CD4-positive, alpha-beta memory T cell (primary cell): ENCODE data around the gene FMN1. TPM values are rescaled to one million over a fixed set of nuclear protein-coding genes. Genes with fewer than 3 reads are reported as not detected.

Source experiments
- CTCF ChIA-PET: fragments of 350-600 bp; sonication (Branson Sonifier 250); formaldehyde crosslinking; loops from one replicate; lab custom pipeline; 2021; ENCODE audit warnings: inconsistent platforms; ENCODE audit not compliant: partially characterized antibody; lab: Charles Lee
- POLR2A ChIA-PET: fragments of 350-600 bp; sonication (Branson Sonifier 250); formaldehyde crosslinking; loops from one replicate; lab custom pipeline; 2021; ENCODE audit not compliant: partially characterized antibody; lab: Charles Lee
- DNase-seq, 5 donors: peaks; one replicate each; pipeline versions ENCODE4 v3.0.0 to v3.0.0-alpha.2; 2020 to 2022; ENCODE audit warnings: mixed read lengths in 1 of 5
- H3K27ac ChIP-seq: one replicate; pipeline ENCODE4 v1.7.0; 2013; ENCODE audit warnings: low read depth, low read length
- H3K27me3 ChIP-seq: 2 replicates; pipeline ENCODE4 v1.7.0; 2013; ENCODE audit warnings: mild to moderate bottlenecking, low read length, moderate library complexity; ENCODE audit not compliant: insufficient read depth
- H3K36me3 ChIP-seq: 2 replicates; pipeline ENCODE4 v1.7.0; 2013; ENCODE audit warnings: mild to moderate bottlenecking, low read length, moderate library complexity; ENCODE audit not compliant: insufficient read depth
- H3K4me1 ChIP-seq: 2 replicates; pipeline ENCODE4 v1.7.0; 2013; ENCODE audit warnings: mild to moderate bottlenecking, low read length, moderate library complexity; ENCODE audit not compliant: insufficient read depth
- H3K4me3 ChIP-seq, 2 donors: one replicate each; pipeline ENCODE4 v1.7.0; 2013; ENCODE audit warnings: low read length in 2 of 2, mild to moderate bottlenecking in 1 of 2
- H3K9me3 ChIP-seq, 2 donors: one replicate each; pipeline ENCODE4 v1.7.0; 2013; ENCODE audit warnings: low read length in 2 of 2, control low read depth in 1 of 2; ENCODE audit not compliant: control insufficient read depth in 1 of 2
- H3K27ac Mint-ChIP-seq, 7 donors: one replicate each; pipeline ENCODE4 v1.8.0; 2020 to 2021; ENCODE audit warnings: mixed read lengths in 7 of 7, mild to moderate bottlenecking in 6 of 7, inconsistent platforms in 3 of 7, moderate library complexity in 3 of 7
- H3K27me3 Mint-ChIP-seq, 2 donors: one replicate each; pipeline ENCODE4 v1.8.0; 2020 to 2021; ENCODE audit warnings: mixed read lengths in 2 of 2
- H3K36me3 Mint-ChIP-seq, 2 donors: one replicate each; pipeline ENCODE4 v1.8.0; 2020 to 2021; ENCODE audit warnings: mixed read lengths in 2 of 2, inconsistent platforms in 1 of 2, mild to moderate bottlenecking in 1 of 2
- H3K4me1 Mint-ChIP-seq, 4 donors: one replicate each; pipeline ENCODE4 v1.8.0; 2020 to 2021; ENCODE audit warnings: mixed read lengths in 4 of 4, mild to moderate bottlenecking in 1 of 4
- H3K4me3 Mint-ChIP-seq, 8 donors: one replicate each; pipeline ENCODE4 v1.8.0; 2020 to 2021; ENCODE audit warnings: mixed read lengths in 8 of 8, mild to moderate bottlenecking in 7 of 8, moderate library complexity in 6 of 8, inconsistent platforms in 3 of 8
- H3K9me3 Mint-ChIP-seq, 8 donors: one replicate each; pipeline ENCODE4 v1.8.0; 2020 to 2021; ENCODE audit warnings: mixed read lengths in 8 of 8, mild to moderate bottlenecking in 5 of 8, inconsistent platforms in 3 of 8, moderate library complexity in 1 of 8
- intact Hi-C: fragments of 100-400 bp; cut with micrococcal nuclease; formaldehyde crosslinking; loops from one replicate; pipeline ENCODE4 v1.15.1; 2023
- polyA plus RNA-seq, 2 donors: library from polyadenylated mRNA; unstranded; fragments of 300-500 nt; fragmentation: Illumina TruSeq; gene quantifications; one replicate each; pipeline ENCODE4 v1.2.3, GENCODE V29; 2021
- total RNA-seq, 2 experiments: library from RNA; stranded (reverse); gene quantifications; one replicate each; pipeline ENCODE4 v1.2.3, GENCODE V29; 2021

Gene FMN1
- total and polyA plus RNA-seq, 4 experiments from 2014 or later: 0.02 to 0.84 (median 0.38) TPM

GRCh38 chr15:32828507-32829186 is 365.9 kb downstream of the FMN1 start:
- POLR2A ChIA-PET: no interaction called here
- no peak for DNase-seq
- CTCF ChIA-PET: no interaction called here
- Histone ChIP-seq H3K4me1 (no peaks in the 10 kb centered on the region), H3K27ac (no peak overlapping the region), H3K4me3 (no peak overlapping the region), H3K9me3 (no peaks in the 10 kb centered on the region), H3K27me3 (no peaks in the 10 kb centered on the region), H3K36me3 (no peaks in the 10 kb centered on the region)
- no peaks in the 10 kb centered on the region for H3K36me3 Mint-ChIP-seq
- no peak overlapping the region for H3K27ac Mint-ChIP-seq
- no peak overlapping the region for H3K4me3 Mint-ChIP-seq
- no peaks in the 10 kb centered on the region for H3K9me3 Mint-ChIP-seq
- intact Hi-C loops: no loop called here
- peaks cover 3 to 10% of the 10 kb centered on the region in 2 donors for H3K27me3 Mint-ChIP-seq
- no peaks in the 10 kb centered on the region for H3K4me1 Mint-ChIP-seq

- ChIA-PET POLR2A (no interaction called here), CTCF (interaction anchor here (1.0 kb wide), 1 partner anchor 9 kb away, joined by 3 read pairs; no protein-coding TSS in a partner anchor)
- Histone ChIP-seq H3K36me3 (no peaks in the 10 kb centered on the region), H3K4me3 (no peak overlapping the region), H3K4me1 (no peaks in the 10 kb centered on the region), H3K9me3 (no peaks in the 10 kb centered on the region), H3K27ac (no peak overlapping the region), H3K27me3 (no peaks in the 10 kb centered on the region)
- DNase-seq: no peak
- peaks cover 0 to 7% of the 10 kb centered on the region in 2 donors for H3K27me3 Mint-ChIP-seq
- H3K36me3 Mint-ChIP-seq: no peaks in the 10 kb centered on the region
- no peaks in the 10 kb centered on the region for H3K9me3 Mint-ChIP-seq
- no peak overlapping the region for H3K27ac Mint-ChIP-seq
- intact Hi-C loops: no loop called here
- H3K4me1 Mint-ChIP-seq: no peaks in the 10 kb centered on the region
- no peak overlapping the region for H3K4me3 Mint-ChIP-seq
Measured at GRCh38 chr15:32826685-32827084, 367.8 kb downstream of the FMN1 start.

- no peak overlapping the region for H3K27ac ChIP-seq
Measured at GRCh38 chr15:32825219-32825618, 369.3 kb downstream of the FMN1 start.

GRCh38 chr15:32824777-32825176 is 369.7 kb downstream of the FMN1 start:
- H3K36me3 Mint-ChIP-seq: no peaks in the 10 kb centered on the region
- Histone ChIP-seq H3K27ac (no peak overlapping the region), H3K4me1 (no peaks in the 10 kb centered on the region), H3K4me3 (no peak overlapping the region), H3K36me3 (no peaks in the 10 kb centered on the region), H3K27me3 (no peaks in the 10 kb centered on the region), H3K9me3 (no peaks in the 10 kb centered on the region)
- H3K9me3 Mint-ChIP-seq: no peaks in the 10 kb centered on the region
- ChIA-PET CTCF (no interaction called here), POLR2A (no interaction called here)
- no peak overlapping the region for H3K4me3 Mint-ChIP-seq
- H3K27me3 Mint-ChIP-seq: peaks cover 0 to 7% of the 10 kb centered on the region in 2 donors
- no peak for DNase-seq
- intact Hi-C loops: no loop called here
- peak overlapping the region in 1 of 7 donors; percentile 52 for H3K27ac Mint-ChIP-seq
- H3K4me1 Mint-ChIP-seq: no peaks in the 10 kb centered on the region

More at GRCh38 chr15:32825219-32825618, 369.3 kb downstream of the FMN1 start:
- H3K4me1 Mint-ChIP-seq: no peaks in the 10 kb centered on the region
- Histone ChIP-seq H3K4me3 (no peak overlapping the region), H3K27me3 (no peaks in the 10 kb centered on the region), H3K4me1 (no peaks in the 10 kb centered on the region), H3K9me3 (no peaks in the 10 kb centered on the region), H3K36me3 (no peaks in the 10 kb centered on the region)
- POLR2A ChIA-PET: interaction anchor here (0.5 kb wide), 1 partner anchor 901 kb away, joined by 3 read pairs; no protein-coding TSS in a partner anchor
- CTCF ChIA-PET: no interaction called here
- no peaks in the 10 kb centered on the region for H3K9me3 Mint-ChIP-seq
- no peak for DNase-seq
- intact Hi-C loops: no loop called here
- no peak overlapping the region for H3K27ac Mint-ChIP-seq
- H3K36me3 Mint-ChIP-seq: no peaks in the 10 kb centered on the region
- peaks cover 0 to 7% of the 10 kb centered on the region in 2 donors for H3K27me3 Mint-ChIP-seq
- H3K4me3 Mint-ChIP-seq: no peak overlapping the region

GRCh38 chr15:32823750-32824149 is 370.8 kb downstream of the FMN1 start:
- no peak overlapping the region for H3K4me3 ChIP-seq
- H3K27me3 ChIP-seq: no peaks in the 10 kb centered on the region
- no peaks in the 10 kb centered on the region for H3K36me3 ChIP-seq
- intact Hi-C loops: no loop called here
- peaks cover 0 to 7% of the 10 kb centered on the region in 2 donors for H3K27me3 Mint-ChIP-seq
- DNase-seq: no peak
- POLR2A ChIA-PET: no interaction called here
- no peak overlapping the region for H3K4me3 Mint-ChIP-seq
- CTCF ChIA-PET: no interaction called here
- H3K27ac ChIP-seq: no peak overlapping the region
- H3K4me1 Mint-ChIP-seq: no peaks in the 10 kb centered on the region
- H3K27ac Mint-ChIP-seq: no peak overlapping the region
- no peaks in the 10 kb centered on the region for H3K4me1 ChIP-seq
- H3K9me3 Mint-ChIP-seq: no peaks in the 10 kb centered on the region
- no peaks in the 10 kb centered on the region for H3K36me3 Mint-ChIP-seq
- H3K9me3 ChIP-seq: no peaks in the 10 kb centered on the region

- Histone ChIP-seq H3K27me3 (no peaks in the 10 kb centered on the region), H3K4me3 (no peak overlapping the region), H3K9me3 (no peaks in the 10 kb centered on the region), H3K36me3 (no peaks in the 10 kb centered on the region), H3K27ac (no peak overlapping the region), H3K4me1 (no peaks in the 10 kb centered on the region)
- Mint-ChIP-seq H3K27me3 (peaks cover 0 to 7% of the 10 kb centered on the region in 2 donors), H3K4me1 (no peaks in the 10 kb centered on the region), H3K9me3 (no peaks in the 10 kb centered on the region), H3K4me3 (no peak overlapping the region), H3K27ac (no peak overlapping the region), H3K36me3 (no peaks in the 10 kb centered on the region)
- POLR2A ChIA-PET: no interaction called here
- DNase-seq: no peak
- CTCF ChIA-PET: no interaction called here
- intact Hi-C loops: no loop called here
Measured at GRCh38 chr15:32822739-32823138, 371.8 kb downstream of the FMN1 start.

GRCh38 chr15:32819448-32819847 is 375.1 kb downstream of the FMN1 start:
- no peaks in the 10 kb centered on the region for H3K9me3 ChIP-seq
- H3K4me1 Mint-ChIP-seq: no peaks in the 10 kb centered on the region
- no peaks in the 10 kb centered on the region for H3K4me1 ChIP-seq
- no peak for DNase-seq
- no peak overlapping the region for H3K4me3 Mint-ChIP-seq
- H3K27me3 ChIP-seq: no peaks in the 10 kb centered on the region
- H3K36me3 Mint-ChIP-seq: no peaks in the 10 kb centered on the region
- H3K27me3 Mint-ChIP-seq: peaks cover 1 to 3% of the 10 kb centered on the region in 2 donors
- no peaks in the 10 kb centered on the region for H3K9me3 Mint-ChIP-seq
- POLR2A ChIA-PET: no interaction called here
- H3K27ac ChIP-seq: no peak overlapping the region
- CTCF ChIA-PET: no interaction called here
- H3K4me3 ChIP-seq: no peak overlapping the region
- intact Hi-C loops: no loop called here
- no peaks in the 10 kb centered on the region for H3K36me3 ChIP-seq
- H3K27ac Mint-ChIP-seq: no peak overlapping the region
